Upper lobe of left lung (tissue), 6 donors: Measurements from ENCODE around the gene GALNT10. TPM values are rescaled to one million over a fixed set of nuclear protein-coding genes. Genes with fewer than 3 reads are reported as not detected.
A peak's percentile ranks its signal among the peaks of the same experiment; 100 is the strongest.

Experiments
- ATAC-seq, 2 donors: fragments of 200-7000 bp; cut with Tn5 transposase; one replicate each; pipeline ENCODE4 v1.9.1; 2022; ENCODE audit warnings: mild to moderate bottlenecking in 2 of 2, moderate library complexity in 2 of 2; ENCODE audit not compliant: low FRiP score in 2 of 2
- DNase-seq, 2 donors: peaks; one replicate each; pipeline ENCODE4 v3.0.0-alpha.2; 2019 to 2020
- H3K27ac ChIP-seq, 4 donors: fragments of 200-600 bp; sonication (generic); one replicate each; pipeline ENCODE4 v1.5.1; 2016 to 2019
- H3K27me3 ChIP-seq, 4 donors: fragments of 200-600 bp; sonication (generic); one replicate each; pipeline ENCODE4 v1.5.1; 2017 to 2019
- H3K36me3 ChIP-seq, 4 donors: fragments of 200-600 bp; sonication (generic); one replicate each; pipeline ENCODE4 v1.5.1; 2016 to 2019
- H3K4me1 ChIP-seq, 4 donors: fragments of 200-600 bp; sonication (generic); one replicate each; pipeline ENCODE4 v1.5.1; 2018 to 2019
- H3K4me3 ChIP-seq, 4 donors: fragments of 200-600 bp; sonication (generic); one replicate each; pipeline ENCODE4 v1.5.1; 2017 to 2019; ENCODE audit warnings: mild to moderate bottlenecking in 2 of 4, moderate library complexity in 1 of 4
- H3K9me3 ChIP-seq, 4 donors: fragments of 200-600 bp; sonication (generic); one replicate each; pipeline ENCODE4 v1.5.1; 2018 to 2019
- EP300 ChIP-seq, 4 donors: sonication (generic); formaldehyde crosslinking; IDR thresholded peaks; one replicate each; pipeline ENCODE4 v1.5.1; 2017; ENCODE audit warnings: antibody characterized with exemption in 4 of 4, control low read depth in 2 of 4
- POLR2A ChIP-seq, 4 donors: fragments of 450-650 bp; IDR thresholded peaks; one replicate each; pipeline ENCODE4 v1.5.1; 2016 to 2017; ENCODE audit warnings: antibody characterized with exemption in 4 of 4, mild to moderate bottlenecking in 2 of 4
- POLR2AphosphoS5 ChIP-seq, 2 donors: sonication (generic); formaldehyde crosslinking; IDR thresholded peaks; one replicate each; pipeline ENCODE4 v1.5.1; 2017; ENCODE audit warnings: antibody characterized with exemption in 2 of 2
- WGBS, 2 donors: methylation state at CpG; one replicate each; pipeline ENCODE4 v1.1.5; 2017 to 2018; 5-methylcytosine and 5-hydroxymethylcytosine counted together
- total RNA-seq, 6 donors: library from RNA; depleted of rRNA in 4 of 6; stranded (reverse); fragments of >200 nt in 4 of 6; gene quantifications; one replicate each; pipeline versions ENCODE4 v1.1.0 to v1.2.1, GENCODE V29; 2016 to 2021
- TF ChIP-seq, protein P1 (sequence below), 6 experiments: fragments of 450-650 bp in 4 of 6; fragments of 200-600 bp in 2 of 6; sonication (generic) in 2 of 6; IDR thresholded peaks; one replicate each; pipeline ENCODE4 v1.5.1; 2016 to 2019; ENCODE audit warnings: antibody characterized with exemption in 6 of 6
- donor health status: DM: no; HTN: no; CAD: no; lungs with moderate emphysema.
- donor health status: DM: no; HTN: yes; CAD: no; lungs with severe emphysema.

The GALNT10 gene
- total RNA-seq, 6 donors from 2014 or later: 38.6 to 118 (median 66.4) TPM

DNA sequence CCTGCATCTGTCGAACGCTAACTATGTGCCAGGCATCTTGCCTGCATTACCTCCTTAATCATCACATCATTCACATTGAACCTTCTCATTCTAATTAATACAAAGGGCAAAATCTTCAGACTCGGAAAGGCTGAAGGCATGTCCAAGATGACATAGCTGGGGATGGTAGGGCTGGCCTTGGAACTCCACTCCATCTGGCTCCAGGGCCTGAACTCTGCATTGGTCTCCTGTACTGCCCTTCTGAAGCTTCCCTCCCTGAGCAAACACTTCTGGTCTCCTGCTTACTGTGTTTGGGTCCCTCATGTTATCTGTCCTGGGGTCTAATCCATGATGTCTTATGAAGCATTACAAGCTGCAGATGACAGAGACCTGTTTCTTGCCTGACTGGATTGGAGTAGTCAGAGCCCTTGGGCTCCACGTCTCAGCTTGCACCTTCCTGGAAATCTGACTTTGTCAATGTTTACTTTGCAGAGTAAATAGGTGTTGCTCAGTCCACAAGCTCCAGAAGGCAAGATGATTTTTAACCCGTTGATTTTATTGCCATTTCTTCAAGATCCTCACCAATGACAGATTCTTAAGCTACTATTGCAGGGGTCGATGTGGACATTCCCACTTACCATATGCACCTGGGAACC is 106.1 kb downstream of the GALNT10 start:
- Histone ChIP-seq H3K36me3 (peaks cover 0 to 28% (median 8%) of the 10 kb centered on the region in 4 donors), H3K27me3 (no peaks in the 10 kb centered on the region), H3K27ac (peak overlapping the region in 2 of 4 donors; percentile 18 to 61), H3K4me3 (no peak overlapping the region), H3K4me1 (peaks cover 0 to 14% (median 0%) of the 10 kb centered on the region in 4 donors), H3K9me3 (no peaks in the 10 kb centered on the region)
- WGBS, 2 donors: 75 to 78% methylated on average over 5 to 6 of the region's 6 CpGs
- DNase-seq (peak in 1 of 2 donors; percentile 43), ATAC-seq (peak in 1 of 2 donors; percentile 45)
- TF ChIP-seq EP300 (IDR thresholded peaks at IDR 0.05) (no peak), POLR2AphosphoS5 (IDR thresholded peaks at IDR 0.05) (no peak), POLR2A (IDR thresholded peaks at IDR 0.05) (no peak)
- TF ChIP-seq, protein P1, sequence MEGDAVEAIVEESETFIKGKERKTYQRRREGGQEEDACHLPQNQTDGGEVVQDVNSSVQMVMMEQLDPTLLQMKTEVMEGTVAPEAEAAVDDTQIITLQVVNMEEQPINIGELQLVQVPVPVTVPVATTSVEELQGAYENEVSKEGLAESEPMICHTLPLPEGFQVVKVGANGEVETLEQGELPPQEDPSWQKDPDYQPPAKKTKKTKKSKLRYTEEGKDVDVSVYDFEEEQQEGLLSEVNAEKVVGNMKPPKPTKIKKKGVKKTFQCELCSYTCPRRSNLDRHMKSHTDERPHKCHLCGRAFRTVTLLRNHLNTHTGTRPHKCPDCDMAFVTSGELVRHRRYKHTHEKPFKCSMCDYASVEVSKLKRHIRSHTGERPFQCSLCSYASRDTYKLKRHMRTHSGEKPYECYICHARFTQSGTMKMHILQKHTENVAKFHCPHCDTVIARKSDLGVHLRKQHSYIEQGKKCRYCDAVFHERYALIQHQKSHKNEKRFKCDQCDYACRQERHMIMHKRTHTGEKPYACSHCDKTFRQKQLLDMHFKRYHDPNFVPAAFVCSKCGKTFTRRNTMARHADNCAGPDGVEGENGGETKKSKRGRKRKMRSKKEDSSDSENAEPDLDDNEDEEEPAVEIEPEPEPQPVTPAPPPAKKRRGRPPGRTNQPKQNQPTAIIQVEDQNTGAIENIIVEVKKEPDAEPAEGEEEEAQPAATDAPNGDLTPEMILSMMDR (IDR thresholded peaks at IDR 0.05): no peak

DNA sequence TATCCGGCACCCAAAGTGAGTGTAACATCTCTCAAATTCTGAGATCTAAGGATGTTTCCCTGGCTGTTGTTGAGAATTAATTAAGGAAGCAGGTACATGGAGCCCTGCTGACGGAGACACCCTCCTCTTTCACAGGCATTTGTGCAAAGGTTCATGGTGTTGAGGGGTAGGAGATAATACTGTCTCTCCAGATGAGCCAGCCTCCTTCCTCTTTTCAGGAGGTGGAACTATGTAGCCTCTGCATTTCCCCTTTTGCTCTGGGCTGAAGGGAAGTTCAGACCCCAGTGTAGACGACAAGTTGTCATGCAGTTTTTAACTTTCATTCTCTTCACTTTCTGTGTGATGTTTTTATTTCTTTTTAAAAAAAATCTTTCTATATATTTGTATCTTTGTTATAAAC is 107.5 kb downstream of the GALNT10 start:
- Histone ChIP-seq H3K27ac (no peak overlapping the region), H3K9me3 (no peaks in the 10 kb centered on the region), H3K4me1 (peaks cover 0 to 14% (median 4%) of the 10 kb centered on the region in 4 donors), H3K36me3 (peaks cover 3 to 35% (median 12%) of the 10 kb centered on the region in 4 donors), H3K27me3 (no peaks in the 10 kb centered on the region), H3K4me3 (no peak overlapping the region)
- 71 to 73% methylated on average over 3 of the region's 3 CpGs for WGBS, 2 donors
- TF ChIP-seq POLR2AphosphoS5 (IDR thresholded peaks at IDR 0.05): no peak
- TF ChIP-seq, protein P1 (IDR thresholded peaks at IDR 0.05): no peak
- no peak for TF ChIP-seq POLR2A (IDR thresholded peaks at IDR 0.05)
- TF ChIP-seq EP300 (IDR thresholded peaks at IDR 0.05): no peak
- ATAC-seq (peak in 1 of 2 donors; percentile 78), DNase-seq (no peak)

DNA sequence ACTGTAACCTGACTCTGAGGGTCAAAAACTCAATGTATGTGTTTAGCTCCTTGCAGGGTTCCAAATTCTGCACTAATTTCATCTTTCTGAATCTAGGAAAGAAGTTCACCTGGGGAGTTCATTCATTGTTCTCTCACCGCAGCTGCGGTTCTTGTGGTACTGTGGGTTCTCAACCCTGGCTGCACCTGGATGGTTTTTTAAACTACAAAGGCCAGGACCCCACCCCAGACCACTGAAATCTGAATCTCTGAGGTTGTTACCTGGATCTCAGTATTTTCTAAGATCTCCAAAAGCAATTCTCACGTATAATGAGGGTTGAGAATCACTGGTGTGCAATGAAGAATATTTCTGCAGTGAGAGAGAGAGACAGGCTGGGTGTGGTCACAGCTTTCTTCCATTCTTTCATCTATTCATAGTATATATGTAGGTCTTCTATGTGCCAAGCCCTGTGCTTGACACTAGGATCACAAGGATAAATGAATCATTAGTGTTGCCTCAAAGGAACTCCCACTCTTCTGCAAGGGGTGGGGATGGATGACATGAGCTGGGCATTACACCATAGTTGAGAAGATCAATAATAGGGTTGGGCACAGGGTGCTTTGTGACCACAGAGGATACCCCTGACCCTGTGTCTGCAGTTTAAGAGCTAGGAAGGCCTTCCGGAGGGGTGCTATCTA is 109.8 kb downstream of the GALNT10 start:
- Histone ChIP-seq H3K9me3 (peaks cover 0 to 3% (median 0%) of the 10 kb centered on the region in 4 donors), H3K27ac (no peak overlapping the region), H3K4me1 (peaks cover 0 to 14% (median 4%) of the 10 kb centered on the region in 4 donors), H3K4me3 (no peak overlapping the region), H3K27me3 (no peaks in the 10 kb centered on the region), H3K36me3 (peaks cover 5 to 30% (median 13%) of the 10 kb centered on the region in 4 donors)
- ATAC-seq (no peak), DNase-seq (no peak)
- WGBS, 2 donors: 100% methylated on average over 4 of the region's 4 CpGs
- TF ChIP-seq POLR2A (IDR thresholded peaks at IDR 0.05) (no peak), EP300 (IDR thresholded peaks at IDR 0.05) (no peak), POLR2AphosphoS5 (IDR thresholded peaks at IDR 0.05) (no peak)
- TF ChIP-seq, protein P1 (IDR thresholded peaks at IDR 0.05): no peak

DNA sequence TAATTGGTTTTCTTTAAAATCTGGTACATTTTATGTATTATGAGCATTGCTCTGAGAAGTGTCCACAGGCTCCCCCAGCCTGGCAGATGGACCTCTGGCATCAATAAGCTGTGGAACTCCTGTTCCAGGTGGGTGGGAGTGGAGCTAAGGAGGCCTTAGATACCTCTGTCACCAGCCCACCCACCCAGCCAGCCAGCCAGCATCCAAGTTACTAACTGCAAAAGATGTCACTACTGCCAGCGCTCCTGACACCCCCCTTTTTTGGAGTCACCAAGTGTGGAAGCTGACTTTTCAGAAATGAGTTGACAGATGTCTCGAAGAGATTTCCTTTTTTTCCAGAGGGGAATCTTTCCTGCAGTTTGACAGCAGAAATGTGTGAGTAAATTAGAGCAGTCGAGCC is 111.2 kb downstream of the GALNT10 start:
- peaks cover 5 to 23% (median 9%) of the 10 kb centered on the region in 4 donors for H3K36me3 ChIP-seq
- no peak overlapping the region for H3K27ac ChIP-seq
- H3K4me3 ChIP-seq: no peak overlapping the region
- H3K9me3 ChIP-seq: peaks cover 0 to 3% (median 0%) of the 10 kb centered on the region in 4 donors
- no peak for ATAC-seq
- H3K27me3 ChIP-seq: no peaks in the 10 kb centered on the region
- no peak for TF ChIP-seq POLR2A (IDR thresholded peaks at IDR 0.05)
- TF ChIP-seq, protein P1 (IDR thresholded peaks at IDR 0.05): no peak
- no peak for TF ChIP-seq POLR2AphosphoS5 (IDR thresholded peaks at IDR 0.05)
- no peak for TF ChIP-seq EP300 (IDR thresholded peaks at IDR 0.05)
- WGBS, 2 donors: 63 to 72% methylated on average over 3 of the region's 3 CpGs
- no peak for DNase-seq
- H3K4me1 ChIP-seq: peaks cover 0 to 8% (median 4%) of the 10 kb centered on the region in 4 donors
